Endothelial cell of umbilical vein (primary cell): ENCODE measurements around the gene RFK.

ENCODE experiments used
- EZH2 ChIP-seq: IDR thresholded peaks from 2 replicates; pipeline ENCODE4 v1.6.1; 2012; ENCODE audit warnings: borderline replicate concordance, low read depth, mild to moderate bottlenecking, moderate library complexity, low read length, inconsistent platforms; ENCODE audit not compliant: severe bottlenecking
- MYC ChIP-seq: IDR thresholded peaks from one replicate; pipeline ENCODE4 v1.6.1; 2011; ENCODE audit warnings: mild to moderate bottlenecking, low read depth, low read length
- POLR2A ChIP-seq: IDR thresholded peaks from 2 replicates; pipeline ENCODE4 v1.6.1; 2012; ENCODE audit warnings: low read depth, mild to moderate bottlenecking, control low read depth, low read length
- POLR2AphosphoS5 ChIP-seq: IDR thresholded peaks from 2 replicates; pipeline ENCODE4 v1.6.1; 2012; ENCODE audit warnings: low read depth, mild to moderate bottlenecking, control low read depth, low read length, moderate library complexity; ENCODE audit not compliant: insufficient read depth
- TF ChIP-seq, protein P1 (sequence below), 2 donors: IDR thresholded peaks; 1 replicate in 1 of 2; 2 replicates in 1 of 2; pipeline ENCODE4 v1.5.1; 2011; ENCODE audit warnings: low read length in 2 of 2, mild to moderate bottlenecking in 2 of 2, moderate library complexity in 2 of 2, control low read depth in 1 of 2, inconsistent platforms in 1 of 2, low read depth in 1 of 2; ENCODE audit not compliant: insufficient read depth in 1 of 2; ENCODE audit errors: extremely low read depth in 1 of 2
- TF ChIP-seq, protein P2 (sequence below): IDR thresholded peaks from 2 replicates; pipeline ENCODE4 v1.6.1; 2011; ENCODE audit not compliant: insufficient read depth, insufficient read length

DNA sequence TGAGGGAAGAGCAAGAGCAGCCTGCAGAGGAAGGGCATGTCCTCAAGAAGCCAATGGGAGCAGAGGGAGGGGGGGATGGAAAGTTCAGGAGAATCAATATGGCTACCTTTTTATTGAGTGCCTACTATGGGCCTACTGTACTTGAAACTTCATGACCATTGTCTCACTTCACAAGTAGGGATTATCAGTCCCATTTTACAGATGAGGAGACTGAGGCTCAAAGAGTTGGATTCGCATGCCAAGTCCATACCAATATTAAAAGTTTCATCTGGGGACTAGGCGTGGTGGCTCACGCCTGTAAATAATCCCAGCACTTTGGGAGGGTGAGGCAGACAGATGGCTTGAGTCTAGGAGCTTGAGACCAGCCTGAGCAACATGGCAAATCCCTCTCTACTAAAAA is 40.0 kb downstream of the RFK start:
- TF ChIP-seq, protein P1, sequence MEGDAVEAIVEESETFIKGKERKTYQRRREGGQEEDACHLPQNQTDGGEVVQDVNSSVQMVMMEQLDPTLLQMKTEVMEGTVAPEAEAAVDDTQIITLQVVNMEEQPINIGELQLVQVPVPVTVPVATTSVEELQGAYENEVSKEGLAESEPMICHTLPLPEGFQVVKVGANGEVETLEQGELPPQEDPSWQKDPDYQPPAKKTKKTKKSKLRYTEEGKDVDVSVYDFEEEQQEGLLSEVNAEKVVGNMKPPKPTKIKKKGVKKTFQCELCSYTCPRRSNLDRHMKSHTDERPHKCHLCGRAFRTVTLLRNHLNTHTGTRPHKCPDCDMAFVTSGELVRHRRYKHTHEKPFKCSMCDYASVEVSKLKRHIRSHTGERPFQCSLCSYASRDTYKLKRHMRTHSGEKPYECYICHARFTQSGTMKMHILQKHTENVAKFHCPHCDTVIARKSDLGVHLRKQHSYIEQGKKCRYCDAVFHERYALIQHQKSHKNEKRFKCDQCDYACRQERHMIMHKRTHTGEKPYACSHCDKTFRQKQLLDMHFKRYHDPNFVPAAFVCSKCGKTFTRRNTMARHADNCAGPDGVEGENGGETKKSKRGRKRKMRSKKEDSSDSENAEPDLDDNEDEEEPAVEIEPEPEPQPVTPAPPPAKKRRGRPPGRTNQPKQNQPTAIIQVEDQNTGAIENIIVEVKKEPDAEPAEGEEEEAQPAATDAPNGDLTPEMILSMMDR (IDR thresholded peaks at IDR 0.05; ENCODE audit: extremely low read depth in 1 of 2, insufficient read depth in 1 of 2, low read depth in 1 of 2, low read length in 2 of 2), result no peak
- TF ChIP-seq, protein P2, sequence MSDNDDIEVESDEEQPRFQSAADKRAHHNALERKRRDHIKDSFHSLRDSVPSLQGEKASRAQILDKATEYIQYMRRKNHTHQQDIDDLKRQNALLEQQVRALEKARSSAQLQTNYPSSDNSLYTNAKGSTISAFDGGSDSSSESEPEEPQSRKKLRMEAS, result no peak
- TF ChIP-seq POLR2A, result no peak
- no peak for TF ChIP-seq POLR2AphosphoS5
- no peak for TF ChIP-seq EZH2
- TF ChIP-seq MYC, result no peak
